Colonic mucosa (tissue), 4 donors: ENCODE measurements around the gene GUCY1B1. TPM values are rescaled to one million over a fixed set of nuclear protein-coding genes. Genes with fewer than 3 reads are reported as not detected.

Experiments used
- DNase-seq: peaks from one replicate; pipeline ENCODE4 v3.0.0-alpha.2; 2020
- H3K27ac ChIP-seq: fragments of 200-600 bp; one replicate; pipeline ENCODE4 v1.8.0; 2021
- H3K27me3 ChIP-seq: fragments of 200-600 bp; one replicate; pipeline ENCODE4 v1.8.0; 2021
- H3K36me3 ChIP-seq: fragments of 200-600 bp; one replicate; pipeline ENCODE4 v1.8.0; 2021
- H3K4me1 ChIP-seq: fragments of 200-600 bp; one replicate; pipeline ENCODE4 v1.8.0; 2021; ENCODE audit warnings: mild to moderate bottlenecking
- H3K4me3 ChIP-seq: fragments of 200-600 bp; one replicate; pipeline ENCODE4 v1.8.0; 2021
- H3K9ac ChIP-seq, 2 donors: one replicate each; pipeline ENCODE4 v1.7.0; 2013; ENCODE audit warnings: control low read depth in 2 of 2, low read depth in 2 of 2, low read length in 2 of 2
- H3K9me3 ChIP-seq: fragments of 200-600 bp; one replicate; pipeline ENCODE4 v1.8.0; 2021
- intact Hi-C: fragments of 100-400 bp; cut with DNase I; formaldehyde crosslinking; loops from one replicate; pipeline ENCODE4 v1.14.1; 2022
- total RNA-seq, 2 donors: library from RNA; stranded (reverse); fragmentation: NEBNext Ultra II Directional in 1 of 2; extraction: Animal tissue kit (Norgen Biotek cat#: 25700) in 1 of 2; gene quantifications; one replicate each; pipeline ENCODE4 v1.2.1, GENCODE V29; 2021
- TF ChIP-seq, protein P1 (sequence below): fragments of 200-600 bp; IDR thresholded peaks from one replicate; pipeline ENCODE4 v1.8.0; 2022; ENCODE audit warnings: antibody characterized with exemption, mild to moderate bottlenecking
- donor health status: healthy.
- donor health status: DM: no; HTN: no; CAD: no.
- donor health status: DM: no; HTN: no; CAD: no.

The GUCY1B1 gene
- total RNA-seq, 2 donors from 2014 or later = 1.2 to 5.8 TPM

DNA sequence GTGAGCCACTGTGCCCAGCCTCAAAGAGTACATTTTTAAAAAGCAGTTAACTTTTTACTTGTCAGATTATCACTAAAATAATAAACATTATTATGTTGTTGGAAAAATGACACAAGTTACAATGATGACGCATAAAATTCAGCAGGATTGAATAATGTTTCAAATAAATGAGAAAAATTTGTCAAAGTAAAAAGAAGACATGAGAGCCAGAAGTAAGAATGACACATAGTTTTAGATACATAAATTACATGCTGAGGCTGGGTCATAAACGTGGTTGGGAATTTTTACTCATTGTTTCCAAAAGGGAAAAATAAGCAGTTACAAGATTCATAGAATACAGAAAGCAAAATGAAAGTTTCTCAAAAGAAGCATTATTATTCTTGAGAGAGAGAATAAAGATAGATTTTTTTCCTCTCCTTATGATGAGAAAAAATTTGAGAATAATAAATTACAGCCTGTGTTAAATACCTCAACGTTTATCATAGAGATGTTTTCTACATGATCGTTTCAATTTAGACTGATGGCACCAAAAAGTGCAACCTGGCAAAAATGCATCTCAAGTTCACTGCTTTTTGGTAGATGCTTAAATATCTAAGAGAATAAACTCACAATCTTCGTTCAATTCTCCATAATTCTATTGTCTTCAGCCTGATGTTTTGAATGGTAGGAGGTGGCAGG is 40.4 kb downstream of the GUCY1B1 start:
- no peak overlapping the region for H3K4me3 ChIP-seq
- H3K36me3 ChIP-seq = no peaks in the 10 kb centered on the region
- no peak overlapping the region for H3K9ac ChIP-seq
- no peak overlapping the region for H3K27ac ChIP-seq
- TF ChIP-seq, protein P1, sequence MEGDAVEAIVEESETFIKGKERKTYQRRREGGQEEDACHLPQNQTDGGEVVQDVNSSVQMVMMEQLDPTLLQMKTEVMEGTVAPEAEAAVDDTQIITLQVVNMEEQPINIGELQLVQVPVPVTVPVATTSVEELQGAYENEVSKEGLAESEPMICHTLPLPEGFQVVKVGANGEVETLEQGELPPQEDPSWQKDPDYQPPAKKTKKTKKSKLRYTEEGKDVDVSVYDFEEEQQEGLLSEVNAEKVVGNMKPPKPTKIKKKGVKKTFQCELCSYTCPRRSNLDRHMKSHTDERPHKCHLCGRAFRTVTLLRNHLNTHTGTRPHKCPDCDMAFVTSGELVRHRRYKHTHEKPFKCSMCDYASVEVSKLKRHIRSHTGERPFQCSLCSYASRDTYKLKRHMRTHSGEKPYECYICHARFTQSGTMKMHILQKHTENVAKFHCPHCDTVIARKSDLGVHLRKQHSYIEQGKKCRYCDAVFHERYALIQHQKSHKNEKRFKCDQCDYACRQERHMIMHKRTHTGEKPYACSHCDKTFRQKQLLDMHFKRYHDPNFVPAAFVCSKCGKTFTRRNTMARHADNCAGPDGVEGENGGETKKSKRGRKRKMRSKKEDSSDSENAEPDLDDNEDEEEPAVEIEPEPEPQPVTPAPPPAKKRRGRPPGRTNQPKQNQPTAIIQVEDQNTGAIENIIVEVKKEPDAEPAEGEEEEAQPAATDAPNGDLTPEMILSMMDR = no peak
- H3K9me3 ChIP-seq = no peaks in the 10 kb centered on the region
- intact Hi-C loops = no loop called here
- no peaks in the 10 kb centered on the region for H3K4me1 ChIP-seq
- DNase-seq = no peak
- no peaks in the 10 kb centered on the region for H3K27me3 ChIP-seq

DNA sequence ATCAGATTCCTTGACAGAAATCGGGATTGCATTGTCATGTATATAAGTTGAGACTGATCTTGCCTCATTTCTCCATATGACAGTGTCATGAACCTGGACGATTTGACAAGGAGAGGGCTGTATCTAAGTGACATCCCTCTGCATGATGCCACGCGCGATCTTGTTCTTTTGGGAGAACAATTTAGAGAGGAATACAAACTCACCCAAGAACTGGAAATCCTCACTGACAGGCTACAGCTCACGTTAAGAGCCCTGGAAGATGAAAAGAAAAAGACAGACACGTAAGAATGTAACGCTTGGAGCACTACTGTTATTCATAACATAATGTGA is 40.9 kb downstream of the GUCY1B1 start:
- intact Hi-C loops = no loop called here
- DNase-seq = no peak
- Histone ChIP-seq H3K4me3 (no peak overlapping the region), H3K27me3 (no peaks in the 10 kb centered on the region), H3K36me3 (no peaks in the 10 kb centered on the region), H3K9me3 (no peaks in the 10 kb centered on the region), H3K9ac (no peak overlapping the region), H3K4me1 (no peaks in the 10 kb centered on the region), H3K27ac (no peak overlapping the region)
- TF ChIP-seq, protein P1 = no peak

DNA sequence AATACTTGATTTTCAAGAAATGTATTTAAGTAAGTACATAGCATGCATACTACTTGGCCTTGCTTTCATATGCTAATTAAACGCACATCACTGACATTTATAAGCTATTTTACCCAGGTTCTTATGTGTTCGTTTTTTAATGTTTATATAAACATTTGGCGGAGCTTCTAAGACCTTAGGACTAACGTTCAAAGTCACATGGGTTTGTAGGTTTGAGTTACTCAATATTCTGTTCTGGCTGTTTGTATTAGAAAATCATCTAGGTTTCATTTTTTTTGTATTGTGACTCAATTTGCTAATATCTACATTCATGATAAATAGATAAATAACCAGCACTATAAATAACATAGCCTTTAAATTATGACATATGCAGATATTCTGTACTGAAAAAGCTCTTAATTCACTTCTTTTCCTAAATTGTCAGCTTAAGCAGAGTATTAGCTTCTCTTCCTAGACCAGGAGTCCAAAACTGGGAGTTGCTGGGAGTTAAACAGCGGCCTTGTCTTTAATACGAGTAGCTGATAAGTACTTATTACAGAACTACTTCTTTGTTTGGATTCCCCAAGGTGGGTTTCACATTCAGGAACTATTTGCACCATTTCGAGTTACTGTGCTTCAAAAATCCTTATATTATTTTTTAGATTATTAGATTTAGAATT is 42.0 kb downstream of the GUCY1B1 start:
- no peaks in the 10 kb centered on the region for H3K27me3 ChIP-seq
- DNase-seq = no peak
- no peaks in the 10 kb centered on the region for H3K4me1 ChIP-seq
- intact Hi-C loops = no loop called here
- H3K9ac ChIP-seq = no peak overlapping the region
- H3K27ac ChIP-seq = no peak overlapping the region
- TF ChIP-seq, protein P1 = no peak
- no peaks in the 10 kb centered on the region for H3K36me3 ChIP-seq
- no peak overlapping the region for H3K4me3 ChIP-seq
- H3K9me3 ChIP-seq = no peaks in the 10 kb centered on the region

DNA sequence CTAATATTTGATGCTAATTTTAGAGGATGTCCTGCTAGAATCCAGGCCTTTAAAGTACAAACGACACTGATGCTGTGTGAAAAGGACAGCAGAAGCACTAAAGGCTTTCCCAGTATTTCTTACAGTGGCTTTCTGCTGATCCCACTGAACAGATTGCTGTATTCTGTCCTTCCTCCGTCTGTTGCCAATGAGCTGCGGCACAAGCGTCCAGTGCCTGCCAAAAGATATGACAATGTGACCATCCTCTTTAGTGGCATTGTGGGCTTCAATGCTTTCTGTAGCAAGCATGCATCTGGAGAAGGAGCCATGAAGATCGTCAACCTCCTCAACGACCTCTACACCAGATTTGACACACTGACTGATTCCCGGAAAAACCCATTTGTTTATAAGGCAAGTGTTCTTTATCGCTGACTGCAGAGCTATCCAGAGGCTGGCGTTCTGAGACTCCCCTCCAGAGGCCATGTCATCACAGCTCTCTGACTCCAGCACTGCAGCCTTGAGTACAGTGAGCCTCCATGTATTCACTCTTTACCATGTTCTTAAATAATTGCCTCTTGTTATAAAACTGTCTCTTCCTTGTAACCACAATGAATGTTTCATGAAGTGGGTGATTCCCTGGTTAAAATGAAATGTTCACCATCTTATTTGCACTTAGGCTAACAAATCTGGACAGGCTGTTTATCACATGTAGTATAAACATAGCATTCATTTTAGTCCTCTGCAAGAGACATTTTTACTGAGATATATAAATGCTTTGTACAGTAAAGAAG is 43.6 kb downstream of the GUCY1B1 start:
- DNase-seq = no peak
- TF ChIP-seq, protein P1 = no peak
- Histone ChIP-seq H3K4me1 (no peaks in the 10 kb centered on the region), H3K36me3 (no peaks in the 10 kb centered on the region), H3K27ac (no peak overlapping the region), H3K4me3 (no peak overlapping the region), H3K9ac (no peak overlapping the region), H3K9me3 (no peaks in the 10 kb centered on the region), H3K27me3 (no peaks in the 10 kb centered on the region)
- intact Hi-C loops = no loop called here

DNA sequence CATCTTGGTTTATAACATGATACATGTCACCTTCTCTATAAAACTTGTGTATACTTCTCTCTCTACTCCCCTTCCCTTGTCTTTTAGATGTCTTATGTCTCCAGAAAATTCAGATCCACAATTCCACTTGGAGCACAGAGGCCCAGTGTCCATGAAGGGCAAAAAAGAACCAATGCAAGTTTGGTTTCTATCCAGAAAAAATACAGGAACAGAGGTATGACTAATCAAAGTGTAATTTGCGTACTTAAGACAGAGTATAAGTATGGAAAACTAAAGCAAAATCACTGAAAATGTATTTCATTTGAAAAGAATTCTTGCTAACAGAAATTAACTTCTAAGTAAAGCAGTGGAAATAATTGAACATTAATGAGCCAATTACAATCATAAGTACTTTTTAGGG is 46.2 kb downstream of the GUCY1B1 start:
- H3K27ac ChIP-seq = no peak overlapping the region
- DNase-seq = no peak
- intact Hi-C loops = no loop called here
- no peaks in the 10 kb centered on the region for H3K4me1 ChIP-seq
- no peaks in the 10 kb centered on the region for H3K36me3 ChIP-seq
- H3K27me3 ChIP-seq = no peaks in the 10 kb centered on the region
- TF ChIP-seq, protein P1 = no peak
- no peaks in the 10 kb centered on the region for H3K9me3 ChIP-seq
- H3K4me3 ChIP-seq = no peak overlapping the region
- no peak overlapping the region for H3K9ac ChIP-seq
